Natural killer cell treated with Interleukin-12 subunit alpha and Interleukin-12 subunit beta and Interleukin-15 and Interleukin-18, amount 100 ng/mL, for 72 hours (primary cell): ENCODE measurements around the gene KCND2. TPM values are rescaled to one million over a fixed set of nuclear protein-coding genes. Genes with fewer than 3 reads are reported as not detected.

Experiments used
- ATAC-seq, 2 donors: fragments of 150-1000 bp; cut with Tn5 transposase in 1 of 2; sonication (Bioruptor Pico), chemical (Tn5 transposase) in 1 of 2; 2 replicates each; pipeline ENCODE4 v1.10.0; 2021
- DNase-seq: peaks from one replicate; pipeline ENCODE4 v3.0.0; 2022; ENCODE audit warnings: low spot score
- H3K27ac Mint-ChIP-seq, 2 donors: 1 replicate in 1 of 2; 2 replicates in 1 of 2; pipeline ENCODE4 v1.8.0; 2022; ENCODE audit warnings: mixed read lengths in 2 of 2, mild to moderate bottlenecking in 1 of 2, moderate library complexity in 1 of 2
- H3K27me3 Mint-ChIP-seq, 2 donors: 1 replicate in 1 of 2; 2 replicates in 1 of 2; pipeline ENCODE4 v1.8.0; 2022; ENCODE audit warnings: mixed read lengths in 2 of 2
- H3K36me3 Mint-ChIP-seq: one replicate; pipeline ENCODE4 v1.8.0; 2022; ENCODE audit warnings: mixed read lengths
- H3K4me1 Mint-ChIP-seq, 2 donors: 1 replicate in 1 of 2; 2 replicates in 1 of 2; pipeline ENCODE4 v1.8.0; 2022; ENCODE audit warnings: low read depth in 2 of 2, mixed read lengths in 2 of 2, mild to moderate bottlenecking in 1 of 2
- H3K4me3 Mint-ChIP-seq: one replicate; pipeline ENCODE4 v1.8.0; 2022; ENCODE audit warnings: mixed read lengths
- H3K9me3 Mint-ChIP-seq: 2 replicates; pipeline ENCODE4 v1.8.0; 2022; ENCODE audit warnings: mixed read lengths
- total RNA-seq, 2 donors: library from RNA; stranded (reverse); gene quantifications; one replicate each; pipeline ENCODE4 v1.2.3, GENCODE V29; 2022

Gene KCND2
- total RNA-seq, 2 donors from 2014 or later = not detected

- no peak overlapping the region for H3K4me3 Mint-ChIP-seq
- no peak overlapping the region for H3K27ac Mint-ChIP-seq
- H3K27me3 Mint-ChIP-seq = no peaks in the 10 kb centered on the region
- H3K4me1 Mint-ChIP-seq = no peaks in the 10 kb centered on the region
- peaks cover 18% of the 10 kb centered on the region for H3K9me3 Mint-ChIP-seq
- peaks cover 7% of the 10 kb centered on the region for H3K36me3 Mint-ChIP-seq
- DNase-seq = no peak
- no peak for ATAC-seq
Observed at GRCh38 chr7:120460949-120461348, 188.0 kb downstream of the KCND2 start.

GRCh38 chr7:120462991-120463390, 190.0 kb downstream of the KCND2 start:
- no peaks in the 10 kb centered on the region for H3K27me3 Mint-ChIP-seq
- ATAC-seq (no peak), DNase-seq (no peak)
- H3K4me3 Mint-ChIP-seq = no peak overlapping the region
- H3K36me3 Mint-ChIP-seq = no peaks in the 10 kb centered on the region
- no peak overlapping the region for H3K27ac Mint-ChIP-seq
- peaks cover 17% of the 10 kb centered on the region for H3K9me3 Mint-ChIP-seq
- no peaks in the 10 kb centered on the region for H3K4me1 Mint-ChIP-seq

DNA sequence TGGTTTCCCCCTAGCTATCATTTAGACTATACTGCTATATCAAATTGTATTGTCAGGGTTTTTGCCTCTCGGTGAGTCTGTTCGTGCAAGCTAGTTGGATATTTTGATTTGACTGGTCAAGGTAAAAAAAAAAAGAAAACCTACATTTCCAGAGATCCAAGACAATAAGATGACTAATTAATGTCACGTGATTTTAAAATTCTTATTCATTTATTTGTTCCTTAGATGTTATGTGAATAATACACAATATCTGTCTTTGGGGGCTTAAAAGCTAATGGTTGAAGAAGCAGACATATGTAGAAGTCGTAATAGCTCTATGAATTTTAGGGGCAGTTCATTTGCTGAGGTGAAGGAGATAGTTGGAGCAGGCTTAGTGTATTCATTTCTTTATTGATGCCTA, 191.1 kb downstream of the KCND2 start:
- Mint-ChIP-seq H3K4me3 (no peak overlapping the region), H3K36me3 (no peaks in the 10 kb centered on the region), H3K9me3 (peaks cover 12% of the 10 kb centered on the region), H3K27ac (no peak overlapping the region), H3K27me3 (no peaks in the 10 kb centered on the region), H3K4me1 (no peaks in the 10 kb centered on the region)
- DNase-seq = no peak
- ATAC-seq = no peak

- Mint-ChIP-seq H3K36me3 (no peaks in the 10 kb centered on the region), H3K4me1 (no peaks in the 10 kb centered on the region), H3K9me3 (peaks cover 12% of the 10 kb centered on the region), H3K27ac (no peak overlapping the region), H3K27me3 (no peaks in the 10 kb centered on the region), H3K4me3 (no peak overlapping the region)
- DNase-seq (no peak), ATAC-seq (no peak)
Observed at GRCh38 chr7:120467676-120468075, 194.7 kb downstream of the KCND2 start.

- Mint-ChIP-seq H3K36me3 (no peaks in the 10 kb centered on the region), H3K27me3 (no peaks in the 10 kb centered on the region), H3K4me1 (no peaks in the 10 kb centered on the region), H3K9me3 (peaks cover 13% of the 10 kb centered on the region), H3K4me3 (no peak overlapping the region), H3K27ac (no peak overlapping the region)
- DNase-seq (no peak), ATAC-seq (no peak)
Observed at GRCh38 chr7:120468611-120469010, 195.6 kb downstream of the KCND2 start.

DNA sequence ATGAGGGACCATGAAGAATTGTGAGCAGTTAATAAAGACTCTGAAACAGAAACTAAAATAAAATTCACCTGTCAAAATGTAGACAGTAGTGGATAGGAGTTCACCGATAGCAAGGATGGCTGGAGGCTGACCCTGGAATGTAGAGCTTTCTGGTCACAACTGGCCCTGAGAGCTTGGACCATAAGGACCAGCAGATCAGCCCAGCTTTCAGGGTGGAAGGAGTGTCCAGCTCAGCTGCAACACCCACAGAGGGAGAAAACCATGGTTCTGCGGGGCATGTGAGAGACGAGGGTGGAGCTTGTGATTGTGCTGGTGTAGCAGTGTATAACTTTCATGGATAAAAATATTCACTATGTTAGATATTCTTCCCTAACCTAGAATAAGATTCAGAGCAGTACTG, 199.9 kb downstream of the KCND2 start:
- H3K9me3 Mint-ChIP-seq = peaks cover 4% of the 10 kb centered on the region
- H3K27ac Mint-ChIP-seq = no peak overlapping the region
- no peak for DNase-seq
- no peak for ATAC-seq
- H3K36me3 Mint-ChIP-seq = no peaks in the 10 kb centered on the region
- H3K4me3 Mint-ChIP-seq = no peak overlapping the region
- no peaks in the 10 kb centered on the region for H3K27me3 Mint-ChIP-seq
- H3K4me1 Mint-ChIP-seq = no peaks in the 10 kb centered on the region

DNA sequence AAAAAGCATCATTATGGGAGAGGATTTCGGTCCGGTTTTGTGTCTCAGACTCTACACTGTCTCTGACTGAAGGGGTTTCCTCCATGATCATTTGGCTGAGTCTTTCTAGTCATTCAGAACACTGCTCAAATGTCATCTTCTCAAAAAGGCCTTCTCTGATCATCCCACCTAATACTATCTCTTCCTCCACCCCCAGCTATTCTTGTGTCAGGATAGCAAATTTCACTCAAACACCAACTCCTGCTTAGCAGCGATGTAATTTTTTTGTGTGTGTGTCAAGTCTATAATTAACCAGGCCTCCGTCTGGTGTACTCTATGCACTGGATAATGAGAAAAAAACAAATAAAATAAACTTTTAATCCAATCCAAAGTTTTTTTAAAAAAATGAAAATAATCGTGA, 200.4 kb downstream of the KCND2 start:
- Mint-ChIP-seq H3K36me3 (no peaks in the 10 kb centered on the region), H3K4me1 (no peaks in the 10 kb centered on the region), H3K9me3 (peaks cover 4% of the 10 kb centered on the region), H3K27ac (no peak overlapping the region), H3K27me3 (no peaks in the 10 kb centered on the region), H3K4me3 (no peak overlapping the region)
- DNase-seq (no peak), ATAC-seq (no peak)

DNA sequence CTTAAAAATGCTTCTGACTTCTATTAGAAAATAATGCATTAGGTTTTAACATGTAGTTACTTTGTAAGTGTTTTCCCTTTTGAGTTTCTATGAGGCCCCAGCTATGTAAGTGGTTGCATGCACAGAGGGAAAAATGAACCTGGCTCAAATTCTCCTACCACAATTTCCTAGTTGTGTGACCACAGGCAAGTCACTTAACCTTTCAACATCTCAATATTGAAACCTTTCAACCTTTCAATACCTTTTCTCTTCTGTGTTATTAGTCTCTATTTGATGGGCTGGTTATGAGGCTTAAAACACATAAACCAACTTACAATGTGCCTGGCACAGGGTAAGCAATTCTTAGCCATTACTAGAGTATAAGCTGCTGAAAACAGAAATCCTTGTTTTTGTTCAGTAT, 203.0 kb downstream of the KCND2 start:
- H3K4me1 Mint-ChIP-seq = no peaks in the 10 kb centered on the region
- H3K36me3 Mint-ChIP-seq = no peaks in the 10 kb centered on the region
- no peak overlapping the region for H3K27ac Mint-ChIP-seq
- ATAC-seq (no peak), DNase-seq (no peak)
- peaks cover 10% of the 10 kb centered on the region for H3K9me3 Mint-ChIP-seq
- no peak overlapping the region for H3K4me3 Mint-ChIP-seq
- H3K27me3 Mint-ChIP-seq = no peaks in the 10 kb centered on the region

DNA sequence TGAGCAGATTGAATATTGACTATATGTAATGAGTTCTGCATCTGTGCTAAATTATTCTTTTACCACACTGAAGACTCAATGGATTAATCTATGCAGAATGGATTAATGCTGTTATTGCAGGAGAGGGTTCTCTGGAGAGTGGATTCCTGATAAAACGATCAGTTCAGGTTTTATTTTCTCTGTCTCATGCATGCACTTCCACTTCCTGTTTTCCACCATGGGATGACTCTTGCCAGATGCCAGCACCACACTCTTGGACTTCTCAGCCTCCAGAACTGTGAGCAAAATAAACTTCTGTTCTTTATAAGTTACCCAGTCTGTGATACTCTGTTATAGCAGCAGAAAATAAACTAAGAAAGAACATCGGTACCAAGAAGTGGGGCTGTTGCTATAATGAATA, 207.5 kb downstream of the KCND2 start:
- ATAC-seq (no peak), DNase-seq (no peak)
- H3K4me3 Mint-ChIP-seq = no peak overlapping the region
- H3K9me3 Mint-ChIP-seq = peaks cover 18% of the 10 kb centered on the region
- no peaks in the 10 kb centered on the region for H3K4me1 Mint-ChIP-seq
- no peaks in the 10 kb centered on the region for H3K36me3 Mint-ChIP-seq
- no peaks in the 10 kb centered on the region for H3K27me3 Mint-ChIP-seq
- H3K27ac Mint-ChIP-seq = no peak overlapping the region

- Mint-ChIP-seq H3K9me3 (peaks cover 19% of the 10 kb centered on the region), H3K4me1 (no peaks in the 10 kb centered on the region), H3K4me3 (no peak overlapping the region), H3K27ac (no peak overlapping the region), H3K27me3 (no peaks in the 10 kb centered on the region), H3K36me3 (no peaks in the 10 kb centered on the region)
- ATAC-seq (no peak), DNase-seq (no peak)
Observed at GRCh38 chr7:120480930-120481329, 208.0 kb downstream of the KCND2 start.

GRCh38 chr7:120486164-120486563, 213.2 kb downstream of the KCND2 start:
- Mint-ChIP-seq H3K27ac (no peak overlapping the region), H3K36me3 (no peaks in the 10 kb centered on the region), H3K27me3 (no peaks in the 10 kb centered on the region), H3K4me1 (no peaks in the 10 kb centered on the region), H3K9me3 (peaks cover 15% of the 10 kb centered on the region), H3K4me3 (no peak overlapping the region)
- DNase-seq = no peak
- ATAC-seq = no peak

- H3K36me3 Mint-ChIP-seq = no peaks in the 10 kb centered on the region
- no peak for ATAC-seq
- no peaks in the 10 kb centered on the region for H3K27me3 Mint-ChIP-seq
- no peak for DNase-seq
- H3K27ac Mint-ChIP-seq = no peak overlapping the region
- H3K9me3 Mint-ChIP-seq = no peaks in the 10 kb centered on the region
- no peak overlapping the region for H3K4me3 Mint-ChIP-seq
- H3K4me1 Mint-ChIP-seq = no peaks in the 10 kb centered on the region
Observed at GRCh38 chr7:120502132-120502531, 229.2 kb downstream of the KCND2 start.

- Mint-ChIP-seq H3K27me3 (no peaks in the 10 kb centered on the region), H3K27ac (no peak overlapping the region), H3K9me3 (no peaks in the 10 kb centered on the region), H3K4me1 (no peaks in the 10 kb centered on the region), H3K4me3 (no peak overlapping the region), H3K36me3 (no peaks in the 10 kb centered on the region)
- DNase-seq = no peak
- ATAC-seq = no peak
Observed at GRCh38 chr7:120502825-120503224, 229.8 kb downstream of the KCND2 start.

GRCh38 chr7:120504386-120504785, 231.4 kb downstream of the KCND2 start:
- Mint-ChIP-seq H3K27me3 (no peaks in the 10 kb centered on the region), H3K9me3 (no peaks in the 10 kb centered on the region), H3K36me3 (no peaks in the 10 kb centered on the region), H3K4me3 (no peak overlapping the region), H3K4me1 (no peaks in the 10 kb centered on the region), H3K27ac (no peak overlapping the region)
- ATAC-seq (no peak), DNase-seq (no peak)

- Mint-ChIP-seq H3K27ac (no peak overlapping the region), H3K4me3 (no peak overlapping the region), H3K27me3 (no peaks in the 10 kb centered on the region), H3K36me3 (no peaks in the 10 kb centered on the region), H3K9me3 (peaks cover under 1% of the 10 kb centered on the region), H3K4me1 (no peaks in the 10 kb centered on the region)
- DNase-seq = no peak
- ATAC-seq = no peak
Observed at GRCh38 chr7:120505770-120506169, 232.8 kb downstream of the KCND2 start.
